Measurements from ENCODE around the gene YTHDF2.

YTHDF2 gene

GRCh38 chr1:28801461-28801860 is 64.7 kb downstream of the YTHDF2 start:
- DNase-seq (ENCODE audit: low spot score), result no peak

DNA sequence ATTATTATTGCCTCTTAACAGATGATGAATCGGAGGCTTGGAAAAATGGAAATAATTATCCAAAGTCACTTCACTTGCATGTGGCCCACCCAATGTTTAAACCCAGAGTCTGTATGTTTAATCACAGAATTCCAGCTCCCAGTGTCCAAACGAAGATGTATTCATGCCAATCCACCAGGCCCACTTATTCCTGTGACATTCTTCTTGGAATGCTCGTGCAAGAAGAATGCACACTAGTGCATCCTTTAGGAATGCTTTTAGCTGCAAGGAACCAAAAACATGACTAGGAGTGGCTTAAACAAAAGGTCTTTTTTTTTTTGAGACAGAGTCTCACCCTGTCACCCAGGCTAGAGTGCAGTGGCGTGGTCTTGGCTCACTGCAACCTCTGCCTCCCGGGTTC is 66.3 kb downstream of the YTHDF2 start:
- no peak for DNase-seq (ENCODE audit: low spot score)

DNA sequence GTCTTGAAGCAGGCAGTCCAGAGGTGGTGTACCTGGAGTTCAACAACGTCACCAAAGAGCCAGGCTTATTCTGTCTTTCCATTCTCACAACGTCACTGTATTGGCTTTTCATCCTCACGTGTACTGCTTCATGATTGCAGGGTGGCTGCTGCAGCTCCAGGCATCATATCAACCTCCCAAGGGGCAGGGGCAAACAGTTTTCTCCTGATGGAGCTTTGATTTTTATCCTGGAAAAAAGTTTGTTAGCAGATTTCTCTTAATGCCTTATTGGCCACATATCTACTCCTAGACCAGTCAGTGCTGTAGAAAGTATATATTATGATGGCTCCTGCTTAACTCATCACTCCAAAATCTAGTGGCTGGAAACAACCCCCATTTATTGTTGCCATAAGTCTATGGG is 66.9 kb downstream of the YTHDF2 start:
- no peak for DNase-seq (ENCODE audit: low spot score)

DNA sequence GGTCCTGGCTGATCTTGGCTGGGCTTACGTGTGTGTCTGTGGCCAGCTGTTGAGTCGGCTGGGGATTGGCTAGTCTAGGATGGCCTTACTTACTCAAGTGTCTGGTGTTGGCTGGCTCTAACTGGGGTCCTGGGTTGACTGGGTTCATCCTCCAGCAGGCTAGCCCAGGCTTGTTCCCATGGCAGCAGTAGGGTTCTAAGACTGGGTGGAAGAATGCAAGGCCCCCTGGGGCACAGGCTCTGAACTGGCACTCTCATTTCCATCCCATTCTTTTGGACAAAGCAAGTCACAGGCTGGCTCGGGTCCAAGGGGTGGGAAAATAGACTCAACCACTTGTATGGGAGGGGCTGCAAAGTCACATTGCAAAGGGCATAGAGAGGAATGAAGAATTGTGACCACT is 67.3 kb downstream of the YTHDF2 start:
- no peak for DNase-seq (ENCODE audit: low spot score)

- no peak for DNase-seq (ENCODE audit: low spot score)
Observed at GRCh38 chr1:28807046-28807445, 70.3 kb downstream of the YTHDF2 start.

- DNase-seq (ENCODE audit: low spot score), result no peak
Observed at GRCh38 chr1:28807986-28808385, 71.2 kb downstream of the YTHDF2 start.

DNA sequence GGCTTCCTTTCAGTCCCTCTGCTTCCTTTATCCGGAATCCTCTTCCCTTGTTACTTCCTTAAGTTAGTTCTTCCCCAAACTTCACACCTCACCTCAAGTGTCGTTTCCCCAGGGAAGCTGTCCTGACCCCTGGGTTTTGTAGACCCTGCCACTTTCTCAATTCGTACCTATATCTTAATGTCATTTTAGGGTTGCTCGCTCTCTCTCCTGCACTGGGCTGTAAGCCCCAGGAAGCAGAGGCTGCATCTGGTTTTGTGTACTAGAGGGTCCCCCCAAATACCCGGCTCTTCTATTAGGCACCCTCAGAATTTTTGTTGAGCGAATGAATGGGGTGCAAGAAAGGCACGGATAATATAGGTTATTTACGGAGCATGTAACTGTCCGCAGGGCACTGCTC is 74.6 kb downstream of the YTHDF2 start:
- no peak for DNase-seq (ENCODE audit: low spot score)

- DNase-seq (ENCODE audit: low spot score), result no peak
Observed at GRCh38 chr1:28811766-28812668, 75.3 kb downstream of the YTHDF2 start, which contains the start of gene OPRD1. Gene OPRD1, plus strand, starts transcription at chr1:28812170. Its CDS starts 214 bp downstream, at chr1:28812384.

GRCh38 chr1:28812669-28813468 is 76.1 kb downstream of the YTHDF2 start:
- DNase-seq (ENCODE audit: low spot score), result no peak

- no peak for DNase-seq (ENCODE audit: low spot score)
Observed at GRCh38 chr1:28813931-28814465, 77.3 kb downstream of the YTHDF2 start.

GRCh38 chr1:28815533-28816185 is 78.9 kb downstream of the YTHDF2 start:
- no peak for DNase-seq (ENCODE audit: low spot score)

DNA sequence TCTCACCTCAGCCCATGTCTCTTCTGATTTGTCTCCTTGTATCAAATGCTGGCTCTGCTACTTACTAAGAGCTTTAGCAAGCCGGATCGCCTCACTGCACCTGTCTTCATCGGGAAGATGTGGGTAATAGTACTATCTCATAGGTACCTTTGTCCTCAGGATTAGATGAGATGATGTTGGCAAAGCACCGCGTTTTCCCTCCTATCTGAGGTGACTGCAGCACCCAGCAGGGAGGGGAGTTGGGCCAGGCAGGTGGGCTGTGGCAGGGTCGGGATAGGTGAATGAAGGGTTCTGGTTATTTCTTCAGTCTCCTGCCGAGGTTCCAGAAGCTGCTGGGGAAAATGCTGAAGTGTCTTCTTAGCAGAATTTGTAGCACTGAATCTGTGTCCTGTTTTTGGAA is 80.4 kb downstream of the YTHDF2 start:
- no peak for DNase-seq (ENCODE audit: low spot score)

DNA sequence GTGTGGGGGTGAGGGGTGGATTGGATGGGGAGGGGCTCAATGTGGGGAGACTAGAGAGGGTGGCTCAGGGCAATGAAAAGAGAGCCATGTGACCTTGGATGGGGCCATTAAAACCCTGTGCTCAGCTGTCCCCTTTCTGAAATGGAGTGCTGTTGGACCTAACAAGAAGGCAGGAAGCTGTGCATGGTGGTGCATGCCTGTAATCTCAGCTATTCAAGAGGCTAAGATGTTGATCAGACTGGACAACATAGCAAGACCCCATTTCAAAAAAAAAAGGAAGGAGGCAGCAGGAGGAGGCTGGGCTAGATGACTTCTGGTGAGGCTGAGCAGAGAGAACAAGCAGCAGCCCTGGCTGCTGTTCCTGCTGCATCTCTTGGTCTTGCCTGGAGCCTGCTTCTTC is 82.3 kb downstream of the YTHDF2 start:
- DNase-seq (ENCODE audit: low spot score), result no peak
